ENCODE measurements around the gene RTN1. TPM values are rescaled to one million over a fixed set of nuclear protein-coding genes. Genes with fewer than 3 reads are reported as not detected.

RTN1 gene
- total and polyA plus RNA-seq, 2 of the 8 experiments (the other 6 are each of a cell fraction or from before 2014, with no cell fraction given), result 2.8 to 4.9 TPM

DNA sequence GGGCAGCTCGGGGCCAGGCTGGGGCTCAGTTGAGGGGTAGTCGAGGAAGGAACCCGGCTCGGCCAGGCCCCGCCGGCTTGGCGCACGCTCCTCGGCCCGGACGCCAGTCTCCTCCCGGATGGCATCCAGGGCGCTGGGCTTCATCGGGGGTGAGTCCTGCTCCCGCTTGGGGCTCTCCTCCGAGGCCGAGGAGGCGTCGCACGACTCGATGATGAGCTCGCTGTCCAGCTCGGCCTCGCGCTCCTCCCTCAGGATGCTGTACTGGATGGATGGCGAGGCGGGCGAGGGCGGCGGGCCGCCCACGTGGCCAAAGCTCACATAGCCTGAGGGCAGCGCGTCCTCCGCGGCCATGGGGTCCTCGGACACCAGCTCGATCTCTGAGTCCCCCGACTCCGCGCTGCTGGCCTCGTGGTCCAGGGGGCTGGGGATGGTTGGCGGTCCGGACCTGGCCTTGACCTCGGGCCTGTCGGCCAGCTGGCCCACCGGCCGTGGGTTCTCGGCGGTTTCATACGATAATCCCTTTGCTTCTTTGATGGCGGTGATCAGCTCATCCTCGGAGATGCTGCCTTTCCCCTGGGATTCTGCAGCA, 143.4 kb downstream of the RTN1 start (continued):
- TF ChIP-seq POLR2A (IDR thresholded peaks at IDR 0.05; ENCODE audit: control extremely low read depth in 1 of 2, low read depth in 2 of 2, low read length in 2 of 2), result no peak
- no peak for TF ChIP-seq ASH2L (IDR thresholded peaks at IDR 0.05; ENCODE audit: low read length)
- no peak for TF ChIP-seq POLR2AphosphoS5 (IDR thresholded peaks at IDR 0.05; ENCODE audit: low read depth, low read length)
- TF ChIP-seq MAFK (IDR thresholded peaks at IDR 0.05; ENCODE audit: low read depth, low read length), result no peak

All from H1 (cell line).